ENCODE data around the gene RPL12.
A peak's percentile ranks its signal among the peaks of the same experiment; 100 is the strongest.

The RPL12 gene

DNA sequence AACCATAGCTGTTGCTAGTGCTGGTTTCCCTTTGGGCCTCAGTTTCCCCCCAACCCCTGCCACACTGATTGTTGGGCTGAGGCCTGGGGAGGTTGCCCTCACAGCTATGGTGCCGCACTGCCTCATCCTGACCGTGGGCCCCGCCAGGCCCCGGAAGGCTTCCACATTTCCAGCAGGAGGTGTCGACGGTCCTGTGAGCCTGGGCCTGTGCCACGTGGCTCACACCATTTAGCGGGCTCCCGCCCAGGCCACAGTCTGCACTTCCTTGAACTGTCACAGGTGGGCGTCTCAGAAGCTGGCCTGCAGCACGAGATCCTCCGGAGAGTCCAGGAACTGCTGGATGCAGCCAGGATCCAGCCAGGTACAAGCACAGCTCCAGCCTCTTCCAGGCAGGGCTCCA is 45.8 kb upstream of the RPL12 start:
- TF ChIP-seq, protein P1, sequence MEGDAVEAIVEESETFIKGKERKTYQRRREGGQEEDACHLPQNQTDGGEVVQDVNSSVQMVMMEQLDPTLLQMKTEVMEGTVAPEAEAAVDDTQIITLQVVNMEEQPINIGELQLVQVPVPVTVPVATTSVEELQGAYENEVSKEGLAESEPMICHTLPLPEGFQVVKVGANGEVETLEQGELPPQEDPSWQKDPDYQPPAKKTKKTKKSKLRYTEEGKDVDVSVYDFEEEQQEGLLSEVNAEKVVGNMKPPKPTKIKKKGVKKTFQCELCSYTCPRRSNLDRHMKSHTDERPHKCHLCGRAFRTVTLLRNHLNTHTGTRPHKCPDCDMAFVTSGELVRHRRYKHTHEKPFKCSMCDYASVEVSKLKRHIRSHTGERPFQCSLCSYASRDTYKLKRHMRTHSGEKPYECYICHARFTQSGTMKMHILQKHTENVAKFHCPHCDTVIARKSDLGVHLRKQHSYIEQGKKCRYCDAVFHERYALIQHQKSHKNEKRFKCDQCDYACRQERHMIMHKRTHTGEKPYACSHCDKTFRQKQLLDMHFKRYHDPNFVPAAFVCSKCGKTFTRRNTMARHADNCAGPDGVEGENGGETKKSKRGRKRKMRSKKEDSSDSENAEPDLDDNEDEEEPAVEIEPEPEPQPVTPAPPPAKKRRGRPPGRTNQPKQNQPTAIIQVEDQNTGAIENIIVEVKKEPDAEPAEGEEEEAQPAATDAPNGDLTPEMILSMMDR (IDR thresholded peaks at IDR 0.05) = no peak
- peak overlapping the region in 1 of 2 donors; percentile 84 for H3K27ac ChIP-seq
- no peak for DNase-seq
- H3K27me3 ChIP-seq = no peaks in the 10 kb centered on the region
- H3K4me3 ChIP-seq = no peak overlapping the region
- no peaks in the 10 kb centered on the region for H3K9me3 ChIP-seq
- peaks cover 23 to 80% (median 55%) of the 10 kb centered on the region in 3 donors for H3K36me3 ChIP-seq
- intact Hi-C loops (cut with DNase I; ENCODE audit: low total_unique reads) = no loop called here
- peaks cover 0 to 20% (median 13%) of the 10 kb centered on the region in 4 donors for H3K4me1 ChIP-seq

DNA sequence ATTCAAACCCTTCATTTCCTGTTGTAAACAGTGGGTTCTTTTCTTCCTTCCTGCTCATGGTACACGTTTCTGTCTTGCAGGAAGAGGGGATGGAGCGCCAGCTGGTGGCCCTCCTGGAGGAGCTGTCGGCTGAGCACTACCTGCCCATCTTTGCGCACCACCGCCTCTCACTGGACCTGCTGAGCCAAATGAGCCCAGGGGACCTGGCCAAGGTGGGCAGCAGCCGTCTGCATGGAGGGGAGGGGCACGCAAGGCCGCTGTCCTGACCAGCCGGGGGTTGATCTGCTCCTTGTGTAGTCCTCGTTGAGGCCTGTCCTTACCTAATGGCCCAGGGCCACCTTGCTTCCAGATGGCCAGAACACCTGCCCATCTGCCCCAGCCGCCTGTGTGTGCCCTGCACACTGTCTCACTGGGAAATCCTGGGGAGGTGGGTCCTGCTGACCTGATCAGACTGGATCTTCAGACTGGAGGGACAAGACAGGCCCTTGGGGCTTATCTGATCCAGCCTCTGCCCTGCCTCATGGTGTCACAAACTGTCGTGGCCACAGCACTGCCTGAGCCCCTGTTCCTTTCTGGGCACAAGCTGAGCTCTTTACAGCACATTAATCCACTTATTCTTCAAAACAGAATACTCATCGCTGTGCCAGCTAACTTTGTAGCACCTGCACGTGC is 44.8 kb upstream of the RPL12 start:
- peak overlapping the region; percentile 71 to 84 for H3K27ac ChIP-seq

DNA sequence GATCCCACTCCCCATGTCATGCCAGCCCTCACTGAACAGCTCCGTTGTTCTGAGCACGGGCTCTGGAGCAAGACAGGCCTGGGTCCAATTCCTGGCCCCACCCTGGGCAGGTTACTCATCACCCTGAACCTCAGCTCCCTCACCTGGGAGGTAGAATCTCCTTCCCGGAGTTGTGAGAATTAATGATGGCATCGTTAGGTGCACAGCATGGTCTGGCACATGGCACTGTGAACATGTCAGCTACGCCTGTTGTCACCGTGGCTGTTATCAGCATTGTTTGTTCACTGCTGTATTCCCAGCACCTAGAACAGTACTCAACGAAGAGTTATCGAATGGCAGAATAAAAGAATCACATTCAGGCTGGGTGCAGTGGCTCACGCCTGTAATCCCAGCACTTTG is 43.1 kb upstream of the RPL12 start:
- no peak for DNase-seq
- TF ChIP-seq, protein P1 (IDR thresholded peaks at IDR 0.05) = no peak
- H3K4me1 ChIP-seq = peaks cover 0 to 20% (median 13%) of the 10 kb centered on the region in 4 donors
- intact Hi-C loops (cut with DNase I; ENCODE audit: low total_unique reads) = no loop called here
- peaks cover 23 to 81% (median 65%) of the 10 kb centered on the region in 3 donors for H3K36me3 ChIP-seq
- H3K27me3 ChIP-seq = no peaks in the 10 kb centered on the region
- no peak overlapping the region for H3K4me3 ChIP-seq
- no peaks in the 10 kb centered on the region for H3K9me3 ChIP-seq
- peak overlapping the region; percentile 71 to 84 for H3K27ac ChIP-seq

More for the DNA sequence above, 44.8 kb upstream of the RPL12 start:
- intact Hi-C loops (cut with DNase I; ENCODE audit: low total_unique reads) = no loop called here
- H3K4me3 ChIP-seq = no peak overlapping the region
- peaks cover 13 to 80% (median 58%) of the 10 kb centered on the region in 3 donors for H3K36me3 ChIP-seq
- DNase-seq = no peak
- TF ChIP-seq, protein P1 (IDR thresholded peaks at IDR 0.05) = no peak
- H3K4me1 ChIP-seq = peaks cover 0 to 20% (median 13%) of the 10 kb centered on the region in 4 donors
- no peaks in the 10 kb centered on the region for H3K9me3 ChIP-seq
- no peaks in the 10 kb centered on the region for H3K27me3 ChIP-seq

DNA sequence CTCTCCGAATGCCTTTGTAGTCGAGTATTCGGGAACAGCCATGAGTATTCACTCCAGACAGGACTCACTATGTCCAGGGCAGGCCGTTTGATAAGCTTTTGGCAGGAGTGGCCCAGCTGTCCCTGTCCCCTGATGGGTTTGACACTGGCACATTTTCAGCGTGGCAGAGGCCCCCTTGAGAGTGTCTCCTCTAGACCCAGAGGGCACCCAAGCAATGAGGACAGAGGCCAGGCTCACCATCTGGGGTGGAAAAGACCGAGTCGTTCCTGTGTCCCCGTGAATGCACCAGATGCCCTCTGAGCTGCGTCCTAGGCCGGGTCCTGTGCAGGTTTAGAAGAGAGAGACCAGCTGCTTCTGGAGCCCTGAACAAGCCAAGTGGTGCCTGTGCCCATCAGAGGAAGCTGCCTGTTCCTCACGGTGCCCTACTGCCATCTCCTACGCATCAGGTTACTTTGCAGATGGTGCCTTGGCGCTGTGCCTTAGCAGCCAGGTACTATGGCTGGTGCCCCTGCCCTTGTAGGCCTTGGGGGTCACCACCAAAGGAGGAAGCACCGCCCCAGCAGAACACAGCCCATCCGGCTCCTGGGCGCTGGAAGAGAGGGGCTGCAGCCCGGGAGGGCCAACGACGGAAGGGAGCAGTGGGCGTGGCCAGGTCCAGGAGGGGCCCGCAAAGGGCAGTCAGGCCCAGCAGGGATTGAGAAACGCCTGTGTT is 42.5 kb upstream of the RPL12 start:
- H3K4me1 ChIP-seq = peaks cover 0 to 20% (median 13%) of the 10 kb centered on the region in 4 donors
- H3K9me3 ChIP-seq = no peaks in the 10 kb centered on the region
- H3K4me3 ChIP-seq = no peak overlapping the region
- no peak for DNase-seq
- TF ChIP-seq, protein P1 (IDR thresholded peaks at IDR 0.05) = no peak
- H3K27ac ChIP-seq = peak overlapping the region; percentile 71 to 84
- no peaks in the 10 kb centered on the region for H3K27me3 ChIP-seq
- intact Hi-C loops (cut with DNase I; ENCODE audit: low total_unique reads) = no loop called here
- peaks cover 29 to 87% (median 70%) of the 10 kb centered on the region in 3 donors for H3K36me3 ChIP-seq

- Histone ChIP-seq H3K4me1 (peaks cover 0 to 20% (median 13%) of the 10 kb centered on the region in 4 donors), H3K27me3 (no peaks in the 10 kb centered on the region), H3K27ac (no peak overlapping the region), H3K9me3 (no peaks in the 10 kb centered on the region), H3K4me3 (no peak overlapping the region), H3K36me3 (peaks cover 31 to 89% (median 70%) of the 10 kb centered on the region in 3 donors)
- DNase-seq = no peak
- intact Hi-C loops (cut with DNase I; ENCODE audit: low total_unique reads) = no loop called here
- TF ChIP-seq, protein P1 (IDR thresholded peaks at IDR 0.05) = no peak
These were observed 41.4 kb upstream of the RPL12 start for GRCh38 chr9:127492616-127493015.
